SK-N-MC (cell line): ENCODE measurements around the gene VRK2.

Experiments
- EZH2 ChIP-seq: fragments of 200-600 bp; sonication (generic); IDR thresholded peaks from one replicate; pipeline ENCODE4 v1.6.1; 2017; ENCODE audit warnings: antibody characterized with exemption
- POLR2AphosphoS5 ChIP-seq: IDR thresholded peaks from 2 replicates; pipeline ENCODE4 v1.6.1; 2012; ENCODE audit warnings: mild to moderate bottlenecking, low read depth, low read length, borderline replicate concordance

- TF ChIP-seq EZH2: no peak
- no peak for TF ChIP-seq POLR2AphosphoS5
Measured at GRCh38 chr2:58099096-58099769, 52.6 kb downstream of the VRK2 start.
